Epithelial cell of esophagus (primary cell): Measurements from ENCODE around the gene ADIPOR2.
A peak's percentile ranks its signal among the peaks of the same experiment; 100 is the strongest.
"Not testable (repeated sequence)": the region's sequence is repeated elsewhere in the genome, so short reads cannot be mapped to it uniquely, and the experiment has no call there.

Experiments
- DNase-seq: peaks from one replicate; pipeline ENCODE4 v3.0.0; 2010; ENCODE audit warnings: low read depth
- H3K4me3 ChIP-seq: 2 replicates; pipeline ENCODE4 v1.5.1; 2011; ENCODE audit warnings: mild to moderate bottlenecking, low read length, control low read depth
- TF ChIP-seq, protein P1 (sequence below): IDR thresholded peaks from 2 replicates; pipeline ENCODE4 v1.5.1; 2011; ENCODE audit warnings: low read depth, mild to moderate bottlenecking, low read length, control low read depth, inconsistent platforms; ENCODE audit not compliant: insufficient read depth; ENCODE audit errors: missing control alignments

ADIPOR2 gene

DNA sequence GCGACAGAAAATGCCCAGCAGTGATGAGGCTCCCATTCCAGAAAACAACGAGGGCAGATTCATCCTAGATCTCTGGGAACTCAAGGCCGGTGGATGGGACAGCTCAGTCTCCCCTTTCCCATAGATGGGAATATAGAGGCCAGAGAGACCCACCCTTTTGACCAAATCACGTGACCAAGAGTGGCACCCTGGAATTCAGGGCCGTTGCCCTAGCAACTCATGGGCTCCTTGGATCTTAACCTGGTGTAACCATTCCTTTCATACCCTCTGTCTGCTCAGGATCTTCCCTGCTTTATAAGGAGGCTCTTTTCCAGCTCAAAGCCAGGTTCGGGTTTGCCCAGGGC is 121.0 kb downstream of the ADIPOR2 start:
- DNase-seq, result no peak
- no peak overlapping the region for H3K4me3 ChIP-seq
- TF ChIP-seq, protein P1, sequence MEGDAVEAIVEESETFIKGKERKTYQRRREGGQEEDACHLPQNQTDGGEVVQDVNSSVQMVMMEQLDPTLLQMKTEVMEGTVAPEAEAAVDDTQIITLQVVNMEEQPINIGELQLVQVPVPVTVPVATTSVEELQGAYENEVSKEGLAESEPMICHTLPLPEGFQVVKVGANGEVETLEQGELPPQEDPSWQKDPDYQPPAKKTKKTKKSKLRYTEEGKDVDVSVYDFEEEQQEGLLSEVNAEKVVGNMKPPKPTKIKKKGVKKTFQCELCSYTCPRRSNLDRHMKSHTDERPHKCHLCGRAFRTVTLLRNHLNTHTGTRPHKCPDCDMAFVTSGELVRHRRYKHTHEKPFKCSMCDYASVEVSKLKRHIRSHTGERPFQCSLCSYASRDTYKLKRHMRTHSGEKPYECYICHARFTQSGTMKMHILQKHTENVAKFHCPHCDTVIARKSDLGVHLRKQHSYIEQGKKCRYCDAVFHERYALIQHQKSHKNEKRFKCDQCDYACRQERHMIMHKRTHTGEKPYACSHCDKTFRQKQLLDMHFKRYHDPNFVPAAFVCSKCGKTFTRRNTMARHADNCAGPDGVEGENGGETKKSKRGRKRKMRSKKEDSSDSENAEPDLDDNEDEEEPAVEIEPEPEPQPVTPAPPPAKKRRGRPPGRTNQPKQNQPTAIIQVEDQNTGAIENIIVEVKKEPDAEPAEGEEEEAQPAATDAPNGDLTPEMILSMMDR, result no peak

DNA sequence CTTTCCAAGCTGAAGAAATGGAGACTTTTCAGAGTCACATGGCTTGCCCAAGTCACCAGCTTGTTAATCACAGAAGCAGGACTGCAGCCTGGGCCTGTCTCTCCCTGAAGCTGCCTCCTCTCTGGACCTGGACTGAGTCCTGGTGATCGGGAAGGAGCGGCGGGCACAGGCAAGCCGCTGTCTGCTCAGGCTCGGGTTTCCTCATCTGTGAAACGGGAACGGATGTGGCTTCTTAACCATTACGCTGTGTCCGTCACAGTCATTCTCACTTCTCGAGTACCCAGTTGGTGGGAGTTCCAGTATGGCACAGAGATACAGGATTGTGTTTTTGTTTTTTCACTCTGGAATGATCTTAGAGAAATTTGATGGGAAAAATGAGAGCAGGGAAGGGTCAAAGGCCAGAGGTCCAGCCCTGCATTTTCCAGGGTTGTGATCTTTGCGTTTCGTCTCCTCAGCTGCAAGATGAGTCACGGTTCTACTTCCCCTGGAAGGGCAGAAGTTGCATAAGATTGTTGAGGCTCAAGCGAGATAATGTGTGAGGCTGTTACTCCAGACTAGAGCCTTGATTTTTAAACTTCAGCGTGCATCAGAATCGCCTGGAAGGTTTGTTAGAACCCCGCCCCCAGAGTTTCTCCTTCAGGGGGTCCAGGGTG is 121.9 kb downstream of the ADIPOR2 start:
- H3K4me3 ChIP-seq, result no peak overlapping the region
- peak; percentile 18 for DNase-seq
- TF ChIP-seq, protein P1, result no peak

DNA sequence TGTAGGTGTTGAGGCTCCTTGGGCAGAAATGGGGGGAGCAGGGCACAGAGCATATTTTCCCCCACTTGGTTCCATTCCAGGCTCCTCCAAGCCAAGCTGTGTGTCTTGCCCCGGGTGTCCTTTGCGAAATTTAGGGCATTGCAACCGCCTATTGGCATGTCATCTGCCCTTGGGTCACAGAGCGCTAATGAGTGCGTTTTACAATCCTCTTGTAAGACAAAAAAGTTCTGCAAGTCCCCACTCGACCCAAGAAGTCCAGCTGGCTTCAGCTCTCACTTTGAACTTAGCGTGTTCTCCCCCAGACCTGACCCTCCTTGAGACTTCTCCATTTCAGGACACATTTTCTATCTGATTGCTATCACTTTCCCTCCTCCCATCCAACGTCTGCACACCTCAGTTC is 123.4 kb downstream of the ADIPOR2 start:
- H3K4me3 ChIP-seq, result no peak overlapping the region
- DNase-seq, result no peak
- TF ChIP-seq, protein P1, result no peak

DNA sequence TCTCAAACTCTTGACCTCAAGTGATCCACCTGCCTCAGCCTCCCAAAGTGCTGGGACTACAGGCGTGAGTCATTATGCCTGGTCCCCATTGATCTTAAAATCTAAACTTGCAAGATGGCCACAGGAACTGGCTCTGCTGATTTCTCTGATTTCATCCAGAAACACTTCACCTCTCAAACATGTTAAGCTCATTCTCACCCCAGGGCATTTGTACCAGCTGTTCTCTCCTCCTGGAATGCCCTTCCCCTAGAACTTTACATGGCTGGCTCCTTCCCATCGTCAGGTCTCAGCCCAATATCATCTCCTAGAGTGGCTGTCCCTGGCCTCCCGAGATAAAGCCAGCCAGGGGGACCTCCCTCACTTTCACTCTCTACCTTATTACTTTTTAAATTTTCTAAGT is 124.2 kb downstream of the ADIPOR2 start:
- DNase-seq, result no peak
- no peak overlapping the region for H3K4me3 ChIP-seq
- TF ChIP-seq, protein P1, result no peak

DNA sequence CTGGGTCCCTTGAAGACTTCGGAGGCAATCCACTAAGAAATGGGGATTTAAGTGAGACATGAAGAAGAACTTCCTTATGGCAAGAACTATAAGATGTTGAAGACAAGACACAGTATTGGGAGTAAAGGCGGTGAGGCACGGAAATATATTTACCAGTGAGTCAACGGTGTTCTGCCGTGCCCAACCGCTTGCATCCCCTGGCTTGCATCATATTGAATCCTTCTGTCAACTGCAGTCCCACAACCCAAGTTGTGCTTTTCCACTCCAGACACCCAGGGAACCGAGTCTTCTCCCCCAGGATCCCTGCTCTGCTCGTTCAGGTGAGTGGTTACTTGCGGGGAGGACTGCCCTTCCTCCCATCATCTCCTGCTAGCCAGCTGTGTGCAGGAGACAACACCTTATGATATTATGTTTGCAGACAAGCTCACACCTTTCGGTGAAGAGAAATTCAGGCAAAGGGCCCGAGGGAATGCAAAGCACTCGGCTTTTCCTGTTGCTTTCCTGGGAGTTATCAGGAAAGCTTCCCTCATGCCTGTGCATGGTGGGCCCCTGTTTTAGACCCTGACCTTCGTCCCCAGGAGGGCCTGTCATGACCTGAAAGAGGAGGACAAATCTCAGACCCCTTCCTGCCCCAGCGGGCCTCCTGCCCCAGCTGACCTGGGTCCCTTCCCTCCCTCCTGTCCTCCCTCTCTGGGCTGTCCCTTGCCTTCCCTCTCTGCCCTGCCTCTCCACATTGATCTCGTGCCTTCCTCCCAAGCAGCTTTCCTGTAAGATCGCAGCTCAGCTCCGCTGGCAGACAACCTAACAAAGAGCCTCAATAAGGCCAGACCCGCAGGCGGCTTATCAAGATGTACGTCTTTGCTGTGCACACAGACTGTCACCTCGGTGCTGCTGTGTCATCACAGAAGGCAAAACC is 125.2 kb downstream of the ADIPOR2 start:
- DNase-seq, result no peak
- H3K4me3 ChIP-seq, result no peak overlapping the region
- TF ChIP-seq, protein P1, result no peak

DNA sequence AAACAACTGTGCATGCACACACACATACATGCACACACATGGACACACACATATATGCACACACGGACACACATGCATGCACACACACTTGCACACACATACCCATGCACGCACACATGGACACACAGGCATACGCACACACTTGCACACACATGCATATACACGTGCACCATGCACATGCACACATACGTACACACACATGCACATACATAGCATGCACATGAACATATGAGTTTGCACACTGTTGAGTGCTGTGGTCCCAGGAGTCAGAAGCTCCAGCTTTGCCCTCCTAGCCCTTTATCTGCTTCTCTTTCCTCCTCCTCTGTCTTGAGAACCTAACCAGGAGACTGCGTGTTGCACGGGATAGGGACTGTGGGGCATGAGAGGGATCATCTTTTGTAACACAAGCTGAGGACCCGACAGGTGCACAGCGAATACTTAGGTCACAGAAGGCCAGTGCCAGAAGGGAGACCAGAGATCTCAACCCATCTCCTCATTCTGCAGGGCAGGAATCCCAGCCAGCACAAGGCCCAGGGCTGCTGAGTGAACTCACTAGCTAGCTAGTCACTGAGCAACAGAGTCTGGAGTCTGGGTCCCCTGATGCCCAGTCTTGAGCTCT is 126.0 kb downstream of the ADIPOR2 start:
- DNase-seq, result no peak

DNA sequence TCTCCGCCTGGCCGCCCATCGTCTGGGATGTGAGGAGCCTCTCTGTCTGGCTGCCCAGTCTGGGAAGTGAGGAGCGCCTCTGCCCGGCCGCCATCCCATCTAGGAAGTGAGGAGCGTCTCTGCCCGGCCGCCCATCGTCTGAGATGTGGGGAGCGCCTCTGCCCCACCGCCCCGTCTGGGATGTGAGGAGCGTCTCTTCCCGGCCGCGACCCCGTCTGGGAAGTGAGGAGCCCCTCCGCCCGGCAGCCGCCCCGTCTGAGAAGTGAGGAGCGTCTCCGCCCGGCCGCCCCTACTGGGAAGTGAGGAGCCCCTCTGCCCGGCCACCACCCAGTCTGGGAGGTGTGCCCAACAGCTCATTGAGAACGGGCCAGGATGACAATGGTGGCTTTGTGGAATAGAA is 127.1 kb downstream of the ADIPOR2 start:
- not testable (repeated sequence) for H3K4me3 ChIP-seq, DNase-seq

More for the DNA sequence above, 126.0 kb downstream of the ADIPOR2 start:
- TF ChIP-seq, protein P1, result no peak
- no peak overlapping the region for H3K4me3 ChIP-seq
